WERI-Rb-1 (cell line): ENCODE data around the gene KDM8.

Experiments
- DNase-seq: peaks from one replicate; pipeline ENCODE4 v3.0.0-alpha.2; 2020
- H3K27ac ChIP-seq: fragments of 250-450 bp; sonication (Bioruptor Pico); 2 replicates; pipeline ENCODE4 v1.5.1; 2020; ENCODE audit warnings: mild to moderate bottlenecking, moderate library complexity
- H3K27me3 ChIP-seq: fragments of 250-450 bp; sonication (Bioruptor Pico); 2 replicates; pipeline ENCODE4 v1.5.1; 2021; ENCODE audit warnings: mild to moderate bottlenecking, low read depth, moderate library complexity; ENCODE audit not compliant: insufficient read depth, severe bottlenecking
- H3K36me3 ChIP-seq: fragments of 250-450 bp; sonication (Bioruptor Pico); 2 replicates; pipeline ENCODE4 v1.5.1; 2020; ENCODE audit warnings: mild to moderate bottlenecking, moderate library complexity
- H3K4me3 ChIP-seq: 2 replicates; pipeline ENCODE4 v1.5.1; 2011; ENCODE audit warnings: low read depth, mild to moderate bottlenecking, control low read depth, low read length
- H3K9me3 ChIP-seq: fragments of 250-450 bp; sonication (Bioruptor Pico); 2 replicates; pipeline ENCODE4 v1.5.1; 2021; ENCODE audit warnings: mild to moderate bottlenecking, moderate library complexity; ENCODE audit not compliant: severe bottlenecking
- TF ChIP-seq, protein P1 (sequence below): IDR thresholded peaks from 2 replicates; pipeline ENCODE4 v1.5.1; 2011; ENCODE audit warnings: low read depth, mild to moderate bottlenecking, control low read depth, inconsistent platforms, low read length

Gene KDM8

DNA sequence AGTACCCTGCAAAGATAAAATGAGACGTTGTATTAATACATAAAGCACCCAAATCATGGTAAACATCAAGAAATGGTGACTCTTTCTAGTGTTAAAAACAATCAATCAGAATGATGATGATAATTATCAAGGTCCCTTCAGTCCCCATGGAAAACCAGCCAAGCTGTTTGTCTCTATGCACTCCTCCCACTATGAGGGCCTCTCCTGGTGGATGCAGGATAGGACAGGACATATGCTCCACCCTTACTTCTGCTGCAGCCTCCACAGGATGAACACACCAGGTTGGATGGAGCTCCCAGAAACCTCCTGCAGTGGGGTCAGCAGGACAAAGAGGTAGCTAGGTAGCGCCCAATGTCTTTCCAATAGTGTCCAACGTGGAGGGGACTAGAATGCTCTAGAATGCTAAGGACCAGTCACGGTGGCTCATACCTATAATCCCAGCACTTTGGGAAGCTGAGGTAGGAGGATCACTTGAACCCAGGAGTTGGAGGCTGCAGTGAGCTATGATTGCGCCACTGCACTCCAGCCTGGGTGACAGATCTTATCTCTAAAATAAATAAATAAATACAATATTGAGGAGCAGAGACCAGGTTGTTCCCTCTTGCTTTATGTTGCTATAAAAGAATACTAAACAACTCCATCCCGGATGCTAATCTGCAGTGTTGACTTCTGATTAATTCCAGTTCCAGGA is 9.9 kb upstream of the KDM8 start:
- Histone ChIP-seq H3K27ac (no peak overlapping the region), H3K4me3 (no peak overlapping the region), H3K27me3 (no peaks in the 10 kb centered on the region), H3K9me3 (no peaks in the 10 kb centered on the region), H3K36me3 (no peaks in the 10 kb centered on the region)
- no peak for DNase-seq
- TF ChIP-seq, protein P1, sequence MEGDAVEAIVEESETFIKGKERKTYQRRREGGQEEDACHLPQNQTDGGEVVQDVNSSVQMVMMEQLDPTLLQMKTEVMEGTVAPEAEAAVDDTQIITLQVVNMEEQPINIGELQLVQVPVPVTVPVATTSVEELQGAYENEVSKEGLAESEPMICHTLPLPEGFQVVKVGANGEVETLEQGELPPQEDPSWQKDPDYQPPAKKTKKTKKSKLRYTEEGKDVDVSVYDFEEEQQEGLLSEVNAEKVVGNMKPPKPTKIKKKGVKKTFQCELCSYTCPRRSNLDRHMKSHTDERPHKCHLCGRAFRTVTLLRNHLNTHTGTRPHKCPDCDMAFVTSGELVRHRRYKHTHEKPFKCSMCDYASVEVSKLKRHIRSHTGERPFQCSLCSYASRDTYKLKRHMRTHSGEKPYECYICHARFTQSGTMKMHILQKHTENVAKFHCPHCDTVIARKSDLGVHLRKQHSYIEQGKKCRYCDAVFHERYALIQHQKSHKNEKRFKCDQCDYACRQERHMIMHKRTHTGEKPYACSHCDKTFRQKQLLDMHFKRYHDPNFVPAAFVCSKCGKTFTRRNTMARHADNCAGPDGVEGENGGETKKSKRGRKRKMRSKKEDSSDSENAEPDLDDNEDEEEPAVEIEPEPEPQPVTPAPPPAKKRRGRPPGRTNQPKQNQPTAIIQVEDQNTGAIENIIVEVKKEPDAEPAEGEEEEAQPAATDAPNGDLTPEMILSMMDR, result peak; percentile 21; the same call in 1 of the 2 replicates

DNA sequence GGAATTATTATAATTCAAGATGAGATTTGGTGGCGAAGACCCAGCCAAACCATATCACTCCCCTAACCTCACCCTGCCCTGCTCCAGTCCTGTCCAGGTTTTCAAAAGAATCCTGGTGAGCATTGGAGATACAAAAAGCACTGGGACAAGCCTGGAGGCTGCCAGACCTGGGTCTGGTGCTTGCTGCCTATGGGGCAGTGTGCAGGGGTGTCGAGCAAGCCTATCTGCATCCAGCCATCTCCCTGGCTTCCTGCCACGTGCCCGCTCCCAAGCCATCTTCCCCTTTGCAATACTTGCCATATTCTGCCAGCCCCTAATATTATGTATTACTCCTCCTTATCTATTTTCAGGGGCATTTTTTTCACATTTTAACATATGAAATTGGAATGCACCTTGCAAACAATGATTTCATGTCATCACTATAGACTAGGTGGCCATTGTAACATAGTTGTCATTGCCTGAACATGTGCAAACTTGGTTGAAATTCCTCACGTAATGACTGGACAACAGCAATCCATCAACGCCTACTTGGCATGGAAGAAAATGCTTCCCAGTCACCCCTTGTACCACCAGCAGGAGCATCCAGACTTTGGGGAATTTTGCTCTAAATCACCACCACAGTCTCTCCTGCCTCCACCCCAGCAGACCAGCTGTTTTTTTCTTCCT is 8.1 kb upstream of the KDM8 start:
- Histone ChIP-seq H3K27me3 (no peaks in the 10 kb centered on the region), H3K36me3 (no peaks in the 10 kb centered on the region), H3K4me3 (no peak overlapping the region), H3K27ac (no peak overlapping the region), H3K9me3 (no peaks in the 10 kb centered on the region)
- no peak for DNase-seq
- TF ChIP-seq, protein P1, result no peak

GRCh38 chr16:27195941-27196595 is 7.3 kb upstream of the KDM8 start:
- DNase-seq, result no peak
- Histone ChIP-seq H3K27ac (no peak overlapping the region), H3K9me3 (no peaks in the 10 kb centered on the region), H3K4me3 (no peak overlapping the region), H3K27me3 (no peaks in the 10 kb centered on the region), H3K36me3 (no peaks in the 10 kb centered on the region)
- TF ChIP-seq, protein P1, result no peak

DNA sequence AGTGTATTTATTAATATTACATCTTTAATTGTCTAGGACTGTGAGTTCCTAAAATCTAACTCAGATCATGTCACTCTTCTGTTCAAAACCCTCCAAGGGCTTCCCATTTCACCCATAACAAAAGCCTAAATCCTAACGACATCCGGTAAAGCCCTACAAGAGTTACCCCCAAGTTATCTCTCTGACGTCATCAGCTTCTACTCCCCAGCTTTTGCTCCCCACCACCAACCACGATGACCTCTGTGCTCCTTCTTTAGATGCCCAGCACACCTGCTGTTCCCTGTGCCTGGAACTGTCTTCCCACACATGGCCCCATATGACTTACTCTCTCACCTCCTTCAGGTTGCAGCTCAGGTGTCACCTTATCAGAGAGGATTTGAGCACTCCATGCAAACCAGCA is 6.3 kb upstream of the KDM8 start:
- Histone ChIP-seq H3K4me3 (no peak overlapping the region), H3K27ac (no peak overlapping the region), H3K36me3 (no peaks in the 10 kb centered on the region), H3K27me3 (no peaks in the 10 kb centered on the region), H3K9me3 (no peaks in the 10 kb centered on the region)
- no peak for DNase-seq
- TF ChIP-seq, protein P1, result no peak

DNA sequence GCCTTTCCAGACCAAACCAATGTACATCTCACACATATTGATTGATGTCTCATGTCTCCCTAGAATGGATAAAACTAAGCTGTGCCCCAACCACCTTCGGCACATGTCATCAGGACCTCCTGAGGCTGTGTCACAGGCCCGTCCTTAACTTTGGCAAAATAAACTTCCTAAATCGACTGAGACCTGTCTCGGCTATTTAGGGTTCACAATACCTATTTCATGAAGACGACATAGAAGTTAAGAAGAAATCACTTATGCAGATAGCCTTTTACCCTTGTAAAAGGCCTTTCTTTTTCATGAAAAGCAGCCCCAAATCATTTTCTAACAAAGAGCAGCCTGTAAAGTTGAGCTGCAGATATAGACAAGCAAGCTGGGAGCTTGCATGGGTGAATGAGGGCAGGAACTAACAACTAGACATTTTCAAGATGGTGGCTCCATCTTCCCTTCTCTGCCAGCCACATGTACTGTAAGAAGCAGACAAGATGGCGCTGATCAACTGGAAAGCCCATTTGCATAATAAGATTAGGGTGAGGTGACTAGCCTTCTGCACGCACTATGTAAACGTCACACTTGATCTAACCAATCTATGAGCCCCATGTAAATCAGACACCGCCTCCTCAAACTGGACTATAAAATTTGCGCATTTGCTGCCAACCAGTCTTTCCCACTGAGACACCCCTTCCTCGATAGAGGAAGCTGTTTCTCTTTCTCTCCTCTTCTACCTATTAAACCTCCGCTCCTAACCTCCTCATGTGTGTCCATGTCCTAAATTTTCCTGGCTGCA is 4.7 kb upstream of the KDM8 start:
- no peaks in the 10 kb centered on the region for H3K9me3 ChIP-seq
- no peaks in the 10 kb centered on the region for H3K36me3 ChIP-seq
- DNase-seq, result no peak
- H3K27ac ChIP-seq, result no peak overlapping the region
- TF ChIP-seq, protein P1, result no peak
- H3K27me3 ChIP-seq, result no peaks in the 10 kb centered on the region
- H3K4me3 ChIP-seq, result no peak overlapping the region
